Hematopoietic multipotent progenitor cell treated with erythropoietin and hydrocortisone succinate and interleukin-3 and kit ligand, for 4 days (in vitro differentiated cells): Measurements from ENCODE around the gene C3orf33.
A peak's percentile ranks its signal among the peaks of the same experiment; 100 is the strongest.

Source experiments
- DNase-seq: peaks from one replicate; pipeline ENCODE4 v3.0.0-alpha.2; 2015

C3orf33 gene

GRCh38 chr3:155741101-155741500 is 65.0 kb downstream of the C3orf33 start:
- no peak for DNase-seq

GRCh38 chr3:155739154-155739553 is 66.9 kb downstream of the C3orf33 start:
- DNase-seq: peak; percentile 49

- no peak for DNase-seq
These were observed 67.5 kb downstream of the C3orf33 start for GRCh38 chr3:155738580-155739076.

- DNase-seq: peak; percentile 42
These were observed 68.1 kb downstream of the C3orf33 start for GRCh38 chr3:155737844-155738460.

DNA sequence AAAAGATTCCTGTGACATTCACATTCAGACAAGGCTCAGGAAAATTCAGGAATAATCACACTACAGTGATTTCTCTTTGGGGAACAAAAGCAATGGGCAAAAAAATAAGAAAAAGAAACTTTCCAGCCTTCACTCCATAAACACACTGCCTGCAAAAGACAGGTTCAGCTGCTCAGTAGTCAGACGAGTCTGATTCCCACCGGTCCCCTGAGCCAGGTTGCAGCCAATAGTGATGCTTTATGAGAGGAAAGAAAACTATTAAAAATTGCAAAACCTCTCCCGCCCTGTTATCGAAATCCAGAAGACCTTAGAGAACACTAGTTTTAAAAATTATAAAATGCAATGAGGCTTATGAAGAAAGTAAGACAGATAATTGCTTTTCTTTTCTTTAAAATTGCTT is 69.7 kb downstream of the C3orf33 start:
- DNase-seq: no peak

DNA sequence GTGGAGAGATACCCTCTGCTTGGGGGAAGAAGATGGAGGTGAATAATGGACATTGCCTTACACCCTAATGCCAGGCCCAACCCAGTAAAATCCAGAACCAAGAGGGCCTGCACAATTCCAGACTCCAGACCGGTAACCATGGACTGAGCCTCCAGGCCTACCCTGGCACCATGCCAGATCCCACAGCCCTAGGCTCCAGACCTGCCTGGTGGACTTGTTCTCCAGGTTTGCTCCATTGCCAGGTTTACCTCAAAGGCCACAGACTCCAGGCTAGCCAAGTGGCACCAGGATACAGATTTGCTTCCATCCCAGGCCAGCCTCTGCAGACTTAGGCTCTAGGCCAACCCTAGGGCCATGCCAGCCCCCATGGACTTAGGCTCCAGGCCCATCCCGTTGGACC is 75.2 kb downstream of the C3orf33 start:
- DNase-seq: no peak

DNA sequence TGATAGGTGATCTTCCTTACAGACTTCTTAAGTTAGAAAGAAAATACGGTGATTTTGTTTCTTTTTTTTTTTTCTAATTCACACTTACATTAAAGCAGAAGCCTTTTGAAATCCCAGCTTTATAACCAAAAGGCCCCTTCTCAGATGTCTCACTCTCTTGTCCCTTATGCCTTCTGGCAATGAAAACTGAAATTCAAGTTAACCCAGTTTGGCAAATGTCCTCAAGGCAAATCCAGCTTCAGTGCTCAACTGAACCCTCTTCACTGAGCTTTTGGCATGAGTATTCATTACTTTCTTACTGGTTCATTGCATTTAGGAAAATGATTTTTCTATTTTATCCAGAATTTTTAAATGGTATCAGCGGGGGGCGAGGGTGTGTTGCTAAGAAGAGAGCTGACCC is 78.2 kb downstream of the C3orf33 start:
- no peak for DNase-seq

- peak; percentile 5 for DNase-seq
These were observed 91.8 kb downstream of the C3orf33 start for GRCh38 chr3:155714295-155714718.
